GM23338 (cell line): ENCODE data around the gene SEMA6C.

ENCODE experiments used
- CTCF ChIP-seq, 2 experiments: fragments of 200-600 bp in 1 of 2; sonication (generic) in 1 of 2; conservative IDR thresholded peaks; 2 replicates each; pipeline versions ENCODE4 v1.5.1 to v1.6.1; 2016 to 2017; ENCODE audit warnings: antibody characterized with exemption in 2 of 2, low read depth in 2 of 2, mild to moderate bottlenecking in 2 of 2, moderate library complexity in 1 of 2
- EZH2 ChIP-seq: fragments of 200-600 bp; sonication (generic); IDR thresholded peaks from one replicate; pipeline ENCODE4 v1.8.0; 2017; ENCODE audit warnings: antibody characterized with exemption, mild to moderate bottlenecking, low read depth; ENCODE audit not compliant: unreplicated experiment
- EZH2phosphoT487 ChIP-seq: fragments of 200-600 bp; sonication (generic); IDR thresholded peaks from one replicate; pipeline ENCODE4 v1.8.1; 2018; ENCODE audit warnings: antibody characterized with exemption; ENCODE audit not compliant: unreplicated experiment
- POLR2AphosphoS5 ChIP-seq: IDR thresholded peaks from 2 replicates; pipeline ENCODE4 v1.6.1; 2016; ENCODE audit warnings: antibody characterized with exemption, low read depth
- STAT1 ChIP-seq: IDR thresholded peaks from one replicate; pipeline ENCODE4 v1.6.1; 2016; ENCODE audit warnings: antibody characterized with exemption; ENCODE audit not compliant: unreplicated experiment
- TF ChIP-seq, protein P1 (sequence below): IDR thresholded peaks from one replicate; pipeline ENCODE4 v1.6.1; 2018; ENCODE audit warnings: antibody characterized with exemption; ENCODE audit not compliant: unreplicated experiment
- TF ChIP-seq, protein P2 (sequence below): IDR thresholded peaks from 2 replicates; pipeline ENCODE4 v1.6.1; 2016; ENCODE audit warnings: antibody characterized with exemption

- no peak for TF ChIP-seq EZH2phosphoT487
- TF ChIP-seq, protein P1, sequence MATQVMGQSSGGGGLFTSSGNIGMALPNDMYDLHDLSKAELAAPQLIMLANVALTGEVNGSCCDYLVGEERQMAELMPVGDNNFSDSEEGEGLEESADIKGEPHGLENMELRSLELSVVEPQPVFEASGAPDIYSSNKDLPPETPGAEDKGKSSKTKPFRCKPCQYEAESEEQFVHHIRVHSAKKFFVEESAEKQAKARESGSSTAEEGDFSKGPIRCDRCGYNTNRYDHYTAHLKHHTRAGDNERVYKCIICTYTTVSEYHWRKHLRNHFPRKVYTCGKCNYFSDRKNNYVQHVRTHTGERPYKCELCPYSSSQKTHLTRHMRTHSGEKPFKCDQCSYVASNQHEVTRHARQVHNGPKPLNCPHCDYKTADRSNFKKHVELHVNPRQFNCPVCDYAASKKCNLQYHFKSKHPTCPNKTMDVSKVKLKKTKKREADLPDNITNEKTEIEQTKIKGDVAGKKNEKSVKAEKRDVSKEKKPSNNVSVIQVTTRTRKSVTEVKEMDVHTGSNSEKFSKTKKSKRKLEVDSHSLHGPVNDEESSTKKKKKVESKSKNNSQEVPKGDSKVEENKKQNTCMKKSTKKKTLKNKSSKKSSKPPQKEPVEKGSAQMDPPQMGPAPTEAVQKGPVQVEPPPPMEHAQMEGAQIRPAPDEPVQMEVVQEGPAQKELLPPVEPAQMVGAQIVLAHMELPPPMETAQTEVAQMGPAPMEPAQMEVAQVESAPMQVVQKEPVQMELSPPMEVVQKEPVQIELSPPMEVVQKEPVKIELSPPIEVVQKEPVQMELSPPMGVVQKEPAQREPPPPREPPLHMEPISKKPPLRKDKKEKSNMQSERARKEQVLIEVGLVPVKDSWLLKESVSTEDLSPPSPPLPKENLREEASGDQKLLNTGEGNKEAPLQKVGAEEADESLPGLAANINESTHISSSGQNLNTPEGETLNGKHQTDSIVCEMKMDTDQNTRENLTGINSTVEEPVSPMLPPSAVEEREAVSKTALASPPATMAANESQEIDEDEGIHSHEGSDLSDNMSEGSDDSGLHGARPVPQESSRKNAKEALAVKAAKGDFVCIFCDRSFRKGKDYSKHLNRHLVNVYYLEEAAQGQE: no peak
- TF ChIP-seq CTCF (conservative IDR thresholded peaks at IDR 0.05; ENCODE audit: low read depth in 2 of 2): no peak
- TF ChIP-seq STAT1: no peak
- no peak for TF ChIP-seq POLR2AphosphoS5
- no peak for TF ChIP-seq EZH2
- TF ChIP-seq, protein P2, sequence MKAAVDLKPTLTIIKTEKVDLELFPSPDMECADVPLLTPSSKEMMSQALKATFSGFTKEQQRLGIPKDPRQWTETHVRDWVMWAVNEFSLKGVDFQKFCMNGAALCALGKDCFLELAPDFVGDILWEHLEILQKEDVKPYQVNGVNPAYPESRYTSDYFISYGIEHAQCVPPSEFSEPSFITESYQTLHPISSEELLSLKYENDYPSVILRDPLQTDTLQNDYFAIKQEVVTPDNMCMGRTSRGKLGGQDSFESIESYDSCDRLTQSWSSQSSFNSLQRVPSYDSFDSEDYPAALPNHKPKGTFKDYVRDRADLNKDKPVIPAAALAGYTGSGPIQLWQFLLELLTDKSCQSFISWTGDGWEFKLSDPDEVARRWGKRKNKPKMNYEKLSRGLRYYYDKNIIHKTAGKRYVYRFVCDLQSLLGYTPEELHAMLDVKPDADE: no peak
Measured at GRCh38 chr1:151108331-151108730, 38.1 kb downstream of the SEMA6C start.
